Activated CD8-positive, alpha-beta memory T cell treated with anti-CD3 and anti-CD28 coated beads for 4 hours (primary cell): Measurements from ENCODE around the gene ZNF423.
A peak's percentile ranks its signal among the peaks of the same experiment; 100 is the strongest.

Experiments used
- DNase-seq, 2 donors: peaks; one replicate each; pipeline ENCODE4 v3.0.0-alpha.2; 2020; ENCODE audit warnings: low read depth in 2 of 2

Gene ZNF423

DNA sequence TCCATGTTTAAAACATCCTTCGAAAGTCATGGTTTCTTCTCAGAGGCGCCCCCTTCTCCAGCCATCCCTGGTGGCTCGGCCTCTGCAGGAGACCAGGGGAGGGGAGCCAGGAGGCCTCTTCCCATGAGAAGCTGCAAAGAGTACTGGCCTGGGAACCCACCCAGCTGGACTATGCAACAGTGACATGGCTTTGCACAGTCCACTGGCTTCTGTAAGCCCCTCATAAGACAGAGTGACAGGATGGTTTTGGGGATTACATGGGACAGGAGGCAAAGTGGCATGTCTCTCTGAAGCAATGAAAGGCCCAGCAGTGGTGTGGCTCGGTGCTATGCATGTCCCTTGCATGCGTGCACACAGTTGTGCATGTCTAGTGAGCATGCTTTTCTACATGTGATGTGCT is 382.8 kb downstream of the ZNF423 start:
- no peak for DNase-seq

DNA sequence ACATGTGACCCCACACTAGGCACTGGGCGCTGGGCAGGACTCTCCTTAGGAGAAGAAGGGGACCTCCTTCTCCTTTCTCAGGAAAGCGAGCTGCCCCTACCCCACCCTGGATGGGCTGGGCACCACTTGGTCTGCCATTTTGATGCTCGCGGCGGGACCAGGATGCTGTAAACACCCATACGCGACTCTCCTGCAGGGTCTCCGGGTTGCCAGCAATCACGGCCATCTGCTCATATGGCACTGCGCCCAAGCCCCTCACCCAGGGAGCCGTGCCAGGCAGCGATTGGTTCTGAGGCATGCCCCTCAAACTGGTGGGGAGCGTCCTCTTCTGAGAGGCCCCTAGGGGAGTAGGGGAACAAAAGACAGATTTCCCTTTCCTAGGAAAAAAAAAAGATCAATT is 383.3 kb downstream of the ZNF423 start:
- no peak for DNase-seq

DNA sequence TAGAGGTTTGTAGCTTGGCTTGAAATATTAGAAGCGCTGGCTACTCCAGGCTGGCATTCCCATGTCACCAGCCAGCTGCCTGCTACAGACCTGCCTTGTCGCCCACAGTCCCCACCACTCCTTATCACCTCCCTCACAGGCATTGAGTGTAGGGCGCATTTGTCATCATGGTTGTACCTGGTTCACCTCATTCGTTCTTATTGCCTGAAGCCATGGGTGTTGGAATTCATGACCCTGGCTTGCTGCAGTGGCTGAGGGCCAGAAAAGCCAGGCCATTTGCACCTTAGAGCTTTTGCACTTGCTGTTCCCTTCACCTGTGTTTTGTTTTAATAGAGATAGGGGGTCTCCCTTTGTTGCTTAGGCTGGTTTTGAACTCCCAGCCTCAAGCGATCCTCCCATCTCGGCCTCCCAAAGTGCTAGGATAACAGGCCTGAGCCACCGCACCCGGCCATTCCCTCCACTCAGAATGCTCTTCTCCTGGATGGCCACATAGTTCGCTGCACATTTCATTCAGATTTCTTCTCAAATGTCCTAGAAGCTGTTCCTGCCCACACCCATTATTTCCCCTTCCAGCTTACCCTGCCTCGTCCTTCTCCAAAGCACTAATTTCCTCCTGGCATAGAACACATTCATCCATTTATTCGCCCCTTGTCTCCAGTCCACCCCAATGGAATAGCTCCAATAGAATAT is 384.7 kb downstream of the ZNF423 start:
- DNase-seq, result no peak

DNA sequence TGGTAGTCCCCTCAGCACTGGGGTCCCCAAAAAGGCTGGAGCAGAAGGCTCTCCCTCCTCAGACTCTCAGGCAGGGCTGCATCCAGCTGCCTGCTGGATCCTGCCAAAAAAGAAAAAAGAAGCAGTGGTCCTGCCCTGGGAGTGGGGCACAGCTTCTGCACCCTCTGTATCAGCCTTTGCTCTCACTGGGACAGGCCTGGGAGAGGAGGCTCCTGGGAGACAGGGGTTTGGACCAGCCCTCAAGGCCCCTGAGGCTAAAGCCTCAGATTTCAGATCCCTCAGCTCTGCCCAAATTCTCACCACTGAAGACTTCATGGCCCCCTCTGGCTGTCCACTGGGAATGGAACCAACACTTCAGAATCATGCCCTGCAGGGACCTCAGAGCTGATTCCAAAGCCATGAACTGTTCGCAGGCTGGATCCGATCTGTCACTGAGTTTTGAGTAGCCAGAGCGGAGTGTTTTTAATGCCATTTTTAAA is 385.4 kb downstream of the ZNF423 start:
- DNase-seq, result no peak

DNA sequence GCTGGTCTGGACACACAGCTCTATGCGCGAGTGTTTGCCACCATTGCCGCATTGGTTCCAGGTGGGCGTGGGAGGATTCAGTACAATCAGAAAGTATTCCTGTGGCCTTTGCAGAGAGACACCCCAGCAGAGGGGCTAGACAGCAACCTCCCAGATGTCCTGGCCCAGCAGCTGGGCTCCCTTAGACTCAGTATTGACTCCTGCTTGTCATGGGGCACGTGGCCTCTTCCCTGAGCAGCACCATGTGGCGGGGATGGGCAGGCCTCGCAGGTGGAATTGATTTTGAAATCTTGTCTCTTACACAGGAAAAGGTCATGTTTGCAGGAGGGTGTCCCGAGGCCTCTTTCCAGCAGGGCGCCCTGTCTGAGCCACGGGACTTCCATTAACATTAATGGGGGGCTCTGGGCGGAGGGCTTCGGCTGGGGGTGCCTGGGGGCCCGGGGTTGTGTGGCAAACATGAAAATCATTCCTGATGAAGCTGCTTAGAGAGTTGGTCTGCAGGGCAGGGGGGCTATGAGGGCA is 385.9 kb downstream of the ZNF423 start:
- no peak for DNase-seq

DNA sequence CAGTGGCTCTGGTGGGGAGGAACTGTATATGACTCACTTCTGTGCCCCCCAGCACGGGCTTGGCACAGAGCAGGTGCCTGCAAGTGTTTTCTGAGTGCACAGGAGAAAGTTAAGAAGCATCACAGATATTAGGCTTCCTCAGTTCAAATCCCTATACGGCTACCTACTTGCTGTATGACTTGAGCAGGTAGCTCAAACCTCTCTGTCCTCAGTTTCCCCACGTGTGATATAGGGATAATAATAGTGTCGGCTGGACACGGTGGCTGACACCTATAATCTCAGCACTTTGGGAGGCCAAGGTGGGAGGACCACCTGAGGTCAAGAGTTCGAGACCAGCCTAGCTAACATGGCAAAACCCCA is 386.6 kb downstream of the ZNF423 start:
- no peak for DNase-seq

DNA sequence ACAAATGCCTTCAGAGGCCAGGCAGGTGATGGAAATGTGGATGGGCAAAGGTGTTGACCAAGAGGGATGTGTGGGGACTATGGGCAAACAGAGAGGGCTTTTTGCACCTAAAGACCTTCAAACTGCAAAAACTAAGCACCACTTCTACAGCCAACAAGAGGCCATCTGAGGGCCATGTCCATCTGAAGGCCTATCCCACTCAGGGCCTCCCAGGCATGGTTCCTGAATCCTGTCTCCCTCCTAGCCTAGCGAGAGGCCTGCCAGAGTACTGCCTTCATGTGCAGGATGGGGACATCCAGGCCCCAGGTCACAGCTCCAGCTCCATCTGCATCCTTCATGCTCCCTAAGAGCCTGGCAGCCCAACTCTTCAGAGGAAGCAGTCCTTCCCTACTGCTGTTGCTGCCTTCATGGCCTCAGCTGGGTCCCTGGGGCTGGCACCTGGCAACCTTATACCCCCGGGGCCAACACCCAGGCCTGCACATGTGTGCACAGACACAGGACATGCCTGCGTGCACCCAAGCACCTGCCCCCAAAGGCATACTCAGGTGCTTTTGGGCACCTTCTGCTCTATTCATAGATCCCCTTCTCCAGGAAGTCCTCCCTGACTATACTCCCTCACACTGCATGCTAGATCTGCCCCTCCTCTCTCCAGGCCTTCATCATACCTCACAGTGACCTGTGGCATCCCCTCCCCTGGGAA is 387.2 kb downstream of the ZNF423 start:
- no peak for DNase-seq

DNA sequence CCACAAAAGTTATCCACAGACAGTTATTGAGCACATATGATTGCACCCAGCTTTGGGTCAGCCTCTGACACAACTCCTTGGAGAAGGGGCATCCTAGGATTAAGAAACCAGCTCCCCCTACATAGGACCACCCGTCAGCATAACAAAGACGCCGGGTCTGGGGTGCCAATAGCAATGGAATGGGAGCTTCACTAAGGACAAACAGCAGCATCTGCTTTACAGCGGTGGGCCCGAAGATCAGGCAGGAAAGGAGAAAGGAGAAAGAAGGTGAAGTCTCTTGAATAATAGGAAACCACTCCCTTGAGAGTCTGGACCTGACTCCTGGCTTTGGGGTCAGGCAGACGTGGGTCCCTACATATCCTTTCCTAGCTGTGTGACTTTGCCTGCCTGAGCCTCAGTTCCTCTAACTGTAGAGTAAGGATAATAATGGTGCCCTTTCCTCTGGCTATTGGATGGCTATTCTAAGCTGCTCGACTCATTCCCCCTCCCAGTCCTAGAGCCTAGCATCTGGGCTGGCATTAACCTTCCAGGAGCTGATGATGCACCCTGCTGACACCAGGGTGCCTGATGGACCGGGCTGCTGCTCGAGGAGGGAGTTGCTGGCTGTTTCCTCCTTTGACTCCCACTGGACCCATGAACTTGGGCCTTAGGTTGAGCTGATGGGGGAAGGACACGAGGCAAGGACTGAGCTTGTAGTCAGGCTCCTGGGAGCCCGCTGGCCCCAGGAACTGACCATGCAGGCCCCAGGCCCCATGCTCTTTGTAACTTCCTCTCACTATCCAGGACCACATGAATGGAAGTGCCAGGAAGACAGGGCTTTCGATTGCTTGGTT is 388.2 kb downstream of the ZNF423 start:
- no peak for DNase-seq

DNA sequence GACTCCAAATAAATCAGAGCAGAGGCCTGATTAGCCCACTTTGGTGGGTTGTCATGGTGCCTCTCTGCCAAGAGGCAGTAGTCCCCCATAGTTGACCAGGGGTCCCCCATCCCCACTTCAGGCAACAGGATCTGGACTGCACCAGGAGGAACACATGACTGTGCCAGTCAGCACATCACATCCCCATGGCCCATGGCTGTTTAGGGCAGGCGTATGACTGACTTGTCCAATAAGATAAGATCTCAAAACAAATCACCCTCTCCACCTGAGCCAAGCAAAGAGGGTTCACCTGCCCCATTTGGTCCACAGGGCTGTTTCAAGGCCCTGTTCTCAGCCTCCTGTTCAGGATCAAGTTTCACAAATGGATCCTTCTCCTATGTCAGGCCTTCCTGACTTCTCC is 389.0 kb downstream of the ZNF423 start:
- DNase-seq, result no peak

DNA sequence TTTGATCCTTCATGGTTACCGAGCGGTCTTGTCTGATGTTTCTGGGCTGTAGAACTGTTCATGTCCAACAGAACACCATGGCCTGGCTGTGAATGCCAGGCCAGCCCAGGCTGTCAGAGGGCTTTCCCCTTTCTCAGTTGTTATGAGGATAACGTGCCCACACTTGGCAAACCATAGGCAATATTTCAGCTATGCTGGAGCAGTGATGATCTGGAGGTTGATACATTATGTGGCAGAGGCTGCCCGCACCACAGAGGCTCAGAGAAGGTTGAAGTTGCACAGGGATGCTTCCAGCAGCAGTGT is 389.4 kb downstream of the ZNF423 start:
- no peak for DNase-seq

DNA sequence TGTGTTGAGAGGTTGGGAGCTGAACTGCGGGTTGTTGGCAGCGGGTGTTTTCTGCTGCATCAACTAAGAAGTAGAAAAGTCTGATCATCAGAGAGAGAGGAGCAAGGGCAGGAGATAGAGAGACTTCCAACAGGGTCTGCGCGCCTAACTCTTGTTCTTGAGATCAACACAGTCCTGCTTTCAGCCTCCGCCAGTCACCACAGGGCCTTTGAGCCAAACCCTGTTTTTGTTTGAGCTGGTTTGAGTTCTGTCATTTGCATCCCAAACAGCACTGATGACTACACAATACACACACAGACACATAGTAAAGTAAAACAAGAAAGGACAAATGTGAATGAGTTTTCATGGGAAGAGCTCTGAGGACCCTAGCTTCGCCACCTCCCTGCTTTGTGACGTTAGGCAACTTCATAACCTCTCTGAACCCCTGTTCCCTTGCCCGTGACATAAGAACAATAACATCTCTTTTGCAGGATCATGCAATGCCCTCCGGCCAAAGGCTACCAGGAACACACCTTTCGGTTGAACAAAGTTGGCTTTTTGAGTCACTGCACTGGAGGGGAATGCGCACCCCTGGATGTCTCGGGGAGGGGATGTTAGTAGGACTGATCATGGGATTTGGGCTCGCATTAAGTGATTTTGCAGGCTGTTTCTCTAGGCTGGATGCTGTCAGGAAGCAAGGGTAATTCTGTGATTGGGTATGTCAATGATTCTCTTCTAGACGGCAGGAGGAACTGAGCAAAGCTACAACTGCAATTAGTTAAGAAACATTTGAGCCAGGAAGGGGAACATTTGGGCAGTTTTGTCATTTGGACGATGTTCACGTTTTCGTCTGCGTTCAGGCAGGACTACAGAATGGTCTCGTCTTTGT is 390.0 kb downstream of the ZNF423 start:
- no peak for DNase-seq

DNA sequence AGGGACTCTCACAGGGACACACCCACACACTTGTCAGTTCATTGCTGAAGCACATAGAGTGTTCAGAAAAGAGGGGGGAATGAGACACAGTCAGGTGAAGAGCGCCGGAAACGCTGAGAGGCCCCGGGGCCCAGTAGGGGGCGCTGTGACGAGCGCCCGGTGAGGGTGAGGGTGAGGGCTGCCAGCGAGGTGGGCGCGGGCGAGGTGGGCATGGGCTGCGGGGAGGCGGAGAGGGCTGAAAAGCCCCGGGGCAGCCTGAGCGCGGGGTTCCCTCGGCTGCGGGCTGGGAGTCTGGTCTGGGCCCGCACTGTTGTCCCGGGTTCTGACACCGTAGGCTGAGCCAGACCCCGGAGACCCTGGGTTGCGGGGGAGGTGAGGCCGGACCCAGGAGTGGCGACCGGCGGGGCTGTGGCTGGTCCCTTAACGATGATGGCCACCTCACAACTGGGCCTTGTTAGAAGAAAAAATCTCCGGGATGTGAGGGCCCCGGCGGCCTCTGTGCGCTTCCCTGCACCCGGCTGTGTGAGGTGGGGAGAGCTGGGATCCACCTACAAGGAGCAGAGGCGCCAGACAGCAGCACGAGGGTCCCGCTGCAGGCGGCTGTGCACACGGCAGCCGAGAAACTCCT is 390.9 kb downstream of the ZNF423 start:
- no peak for DNase-seq

DNA sequence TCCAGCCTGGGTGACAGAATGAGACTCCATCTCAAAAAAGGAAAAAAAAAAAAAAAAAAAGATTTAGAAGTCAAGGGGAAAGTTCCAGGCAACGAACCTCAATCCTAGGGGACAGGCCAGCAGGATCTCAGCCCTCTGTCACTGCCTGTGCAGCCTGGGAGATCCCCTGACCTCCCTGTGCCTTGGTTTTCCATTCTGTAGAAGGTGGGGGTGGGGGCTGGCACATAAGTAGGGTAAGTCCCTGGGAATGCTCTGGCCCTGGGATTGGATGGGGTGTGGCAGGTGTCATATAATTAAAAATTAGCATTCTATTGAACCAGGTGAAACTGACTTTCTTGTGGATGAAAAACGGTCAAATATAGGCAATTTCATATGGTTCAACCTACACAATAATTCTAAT is 391.8 kb downstream of the ZNF423 start:
- no peak for DNase-seq

DNA sequence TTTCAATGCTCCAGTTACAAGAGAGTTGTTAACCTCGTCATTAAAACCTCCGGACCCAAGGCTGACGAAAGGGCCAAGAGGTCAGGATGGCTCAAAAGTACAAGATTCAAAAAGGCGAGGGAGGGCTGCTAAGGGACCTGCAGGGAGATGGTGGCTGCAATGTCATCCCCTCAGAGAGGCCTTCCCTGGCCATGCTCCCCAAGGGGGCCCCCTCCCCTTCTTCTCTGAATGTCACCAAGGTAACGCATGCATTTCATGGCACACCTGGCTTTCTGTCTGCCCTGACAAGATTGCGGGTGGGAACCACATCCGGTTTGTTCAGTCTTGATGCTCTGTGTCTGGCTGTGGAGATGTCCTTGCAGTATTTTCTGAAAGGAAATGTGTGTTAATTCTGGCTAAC is 392.4 kb downstream of the ZNF423 start:
- DNase-seq, result peak; percentile 15 to 17

DNA sequence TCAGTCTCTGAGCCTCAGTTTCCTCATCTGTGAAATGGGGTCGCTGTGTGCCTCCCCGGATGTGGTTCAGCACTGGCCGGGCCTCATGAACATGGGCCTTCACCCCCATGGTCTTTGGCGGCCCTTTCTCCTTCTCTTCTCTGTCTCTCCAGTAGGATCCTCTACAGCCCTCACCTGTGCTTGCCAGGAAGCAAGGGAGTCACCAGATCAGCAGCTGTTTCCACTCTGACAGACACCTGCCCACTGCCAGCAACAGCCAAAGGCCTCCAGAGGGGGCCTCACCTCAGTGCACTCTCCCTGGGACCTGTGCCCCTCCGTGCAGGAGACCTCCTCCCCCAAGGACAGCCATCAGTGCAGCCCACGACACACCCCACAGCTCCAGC is 392.9 kb downstream of the ZNF423 start:
- DNase-seq, result no peak

DNA sequence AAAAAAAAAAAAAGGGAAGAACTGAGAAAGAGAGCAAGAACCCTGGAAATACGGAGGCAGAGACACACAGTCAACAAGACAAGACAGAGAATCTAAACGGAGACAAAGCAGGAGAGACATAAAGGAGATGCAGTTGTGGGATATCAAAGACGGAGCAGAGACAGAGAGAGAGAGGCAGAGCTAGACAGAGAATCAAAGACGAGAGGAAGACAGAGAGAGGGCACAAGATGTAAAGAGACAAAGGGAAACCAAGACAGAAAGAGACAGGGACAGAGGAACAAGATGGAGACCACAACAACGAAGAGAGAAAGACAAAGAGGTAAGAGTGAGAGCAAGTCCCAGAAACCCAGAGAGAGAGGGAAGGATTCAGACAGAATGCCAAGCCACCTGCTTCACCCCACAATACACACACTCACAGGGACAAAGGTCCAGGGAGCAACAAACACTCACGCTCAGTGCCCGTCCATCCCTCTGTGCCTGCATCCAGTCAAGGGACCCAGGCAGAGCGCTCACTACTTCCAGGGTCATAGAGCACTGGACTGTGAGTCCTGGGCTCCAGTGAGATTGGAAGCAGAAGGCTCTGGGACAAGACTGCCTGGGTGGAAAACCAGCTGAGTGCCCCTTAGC is 393.4 kb downstream of the ZNF423 start:
- no peak for DNase-seq

DNA sequence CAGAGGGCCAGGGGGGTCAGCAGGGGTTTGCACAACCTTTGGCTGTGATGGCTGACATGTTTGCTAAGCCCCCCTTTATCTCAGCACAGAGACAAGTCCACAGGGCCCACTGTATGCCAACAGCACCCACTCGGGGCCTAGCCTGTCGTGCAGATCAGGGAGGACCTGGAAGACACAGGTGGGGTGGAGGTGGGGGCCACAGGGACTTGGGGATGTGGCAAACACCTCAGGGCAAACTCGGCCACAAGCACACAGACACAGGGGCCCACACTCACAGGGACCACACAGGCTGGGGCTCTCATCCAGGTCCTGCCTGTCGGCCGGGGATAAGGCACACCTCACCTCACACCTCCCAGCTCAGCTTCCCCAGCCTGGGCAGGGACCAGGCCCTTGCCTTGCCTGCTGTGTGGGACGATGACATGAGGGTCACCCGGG is 394.4 kb downstream of the ZNF423 start:
- DNase-seq, result no peak

DNA sequence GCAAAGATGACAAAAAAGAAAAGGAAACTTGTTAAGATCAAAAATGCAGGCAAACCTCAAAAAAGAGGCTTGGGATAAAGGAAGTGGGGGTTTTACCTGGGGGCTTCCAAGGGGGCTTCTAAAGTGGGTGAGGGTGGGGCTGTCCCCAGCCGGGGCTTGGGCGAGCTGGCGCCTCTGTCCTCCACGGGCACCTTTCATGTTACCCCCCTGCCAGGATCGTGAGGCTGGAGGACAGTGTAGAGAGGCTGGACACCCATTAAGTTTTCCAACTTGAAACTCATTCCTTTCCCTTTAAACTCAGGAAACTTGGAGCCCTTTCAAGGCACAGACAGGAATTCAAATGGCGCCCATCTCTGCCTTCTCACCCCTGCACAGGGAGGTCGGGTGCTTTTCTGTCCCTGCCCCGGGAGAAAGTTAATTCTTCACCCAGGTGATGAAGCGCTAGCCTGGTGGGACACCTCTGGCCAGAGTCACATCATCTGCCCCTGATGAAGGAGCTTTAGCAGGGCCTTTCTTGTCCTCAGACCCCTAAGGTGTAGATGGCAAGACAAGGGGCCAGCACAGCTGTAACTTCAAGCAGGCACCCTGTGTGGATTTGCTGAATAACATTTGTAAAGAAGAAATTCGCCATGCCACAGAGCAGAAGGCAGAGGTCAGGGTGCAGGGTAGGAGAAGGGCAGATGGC is 395.0 kb downstream of the ZNF423 start:
- DNase-seq, result no peak

DNA sequence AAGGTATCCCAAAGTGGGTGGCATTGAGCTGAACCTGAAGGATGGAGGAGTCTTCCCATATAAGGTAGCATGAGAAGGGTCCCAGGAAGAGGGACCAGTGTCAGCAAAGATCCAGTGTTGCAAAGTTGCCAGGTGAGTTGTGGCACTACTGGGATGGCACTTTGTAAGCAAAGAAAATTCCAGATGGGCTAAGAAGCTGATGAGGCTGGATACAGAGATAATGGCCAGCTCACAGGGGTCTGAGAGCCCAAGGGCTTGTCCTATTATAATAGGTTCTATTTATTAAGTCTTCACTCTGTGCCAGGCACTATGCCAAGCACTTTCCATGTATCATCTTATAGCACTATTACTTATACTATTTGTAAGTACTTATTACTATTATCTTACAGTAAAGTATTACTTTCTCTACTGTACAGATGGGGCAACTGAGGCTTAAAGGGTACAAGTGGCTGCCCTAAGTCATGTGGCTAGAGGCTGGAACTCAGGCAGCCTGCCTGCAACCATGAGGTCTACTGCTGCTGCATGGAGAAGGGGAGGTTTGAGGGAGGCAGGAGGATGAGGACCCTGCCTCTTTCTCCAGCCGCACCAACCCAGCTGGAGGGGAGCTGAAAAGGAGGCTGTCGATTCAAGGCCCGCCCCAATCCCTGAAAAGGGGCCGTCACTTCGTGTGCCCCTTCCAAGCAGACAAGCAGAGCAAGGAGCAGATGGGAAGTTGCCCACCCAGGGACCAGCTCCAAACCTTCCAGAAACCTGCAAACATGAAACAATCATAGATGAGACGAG is 395.8 kb downstream of the ZNF423 start:
- DNase-seq, result no peak
